Suprapubic skin (tissue), 4 donors: ENCODE results near the gene SECISBP2L. TPM values are rescaled to one million over a fixed set of nuclear protein-coding genes. Genes with fewer than 3 reads are reported as not detected.

Source experiments
- DNase-seq, 2 donors: peaks; one replicate each; pipeline ENCODE4 v3.0.0-alpha.2; 2019; ENCODE audit warnings: low spot score in 2 of 2
- H3K27ac ChIP-seq: fragments of 200-600 bp; sonication (generic); one replicate; pipeline ENCODE4 v1.5.1; 2019
- H3K27me3 ChIP-seq: fragments of 200-600 bp; sonication (generic); one replicate; pipeline ENCODE4 v1.5.1; 2019
- H3K36me3 ChIP-seq: fragments of 200-600 bp; sonication (generic); one replicate; pipeline ENCODE4 v1.5.1; 2019
- H3K4me1 ChIP-seq: fragments of 200-600 bp; sonication (generic); one replicate; pipeline ENCODE4 v1.5.1; 2019
- H3K4me3 ChIP-seq: fragments of 200-600 bp; sonication (generic); one replicate; pipeline ENCODE4 v1.5.1; 2019; ENCODE audit warnings: mild to moderate bottlenecking
- H3K9me3 ChIP-seq: fragments of 200-600 bp; sonication (generic); one replicate; pipeline ENCODE4 v1.5.1; 2019
- EP300 ChIP-seq: sonication (generic); formaldehyde crosslinking; IDR thresholded peaks from one replicate; pipeline ENCODE4 v1.6.1; 2017; ENCODE audit warnings: antibody characterized with exemption
- POLR2A ChIP-seq, 2 donors: fragments of 450-650 bp; IDR thresholded peaks; one replicate each; pipeline ENCODE4 v1.6.1; 2017; ENCODE audit warnings: antibody characterized with exemption in 2 of 2, mild to moderate bottlenecking in 2 of 2, moderate library complexity in 2 of 2
- POLR2AphosphoS5 ChIP-seq, 3 donors: sonication (generic); formaldehyde crosslinking; IDR thresholded peaks; one replicate each; pipeline ENCODE4 v1.6.1; 2017; ENCODE audit warnings: antibody characterized with exemption in 3 of 3
- WGBS: methylation state at CpG from one replicate; pipeline ENCODE4 v1.1.5; 2018; 5-methylcytosine and 5-hydroxymethylcytosine counted together
- total RNA-seq, 4 donors: library from RNA; depleted of rRNA; stranded (reverse); fragments of >200 nt; gene quantifications; one replicate each; pipeline ENCODE4 v1.1.0, GENCODE V29; 2016
- TF ChIP-seq, protein P1 (sequence below), 2 donors: fragments of 200-600 bp in 1 of 2; fragments of 450-650 bp in 1 of 2; sonication (generic) in 1 of 2; IDR thresholded peaks; one replicate each; pipeline ENCODE4 v1.5.1; 2016 to 2019; ENCODE audit warnings: antibody characterized with exemption in 2 of 2, mild to moderate bottlenecking in 1 of 2, moderate library complexity in 1 of 2

Gene SECISBP2L
- total RNA-seq, 4 donors from 2014 or later: 21.8 to 58.6 (median 38.7) TPM

DNA sequence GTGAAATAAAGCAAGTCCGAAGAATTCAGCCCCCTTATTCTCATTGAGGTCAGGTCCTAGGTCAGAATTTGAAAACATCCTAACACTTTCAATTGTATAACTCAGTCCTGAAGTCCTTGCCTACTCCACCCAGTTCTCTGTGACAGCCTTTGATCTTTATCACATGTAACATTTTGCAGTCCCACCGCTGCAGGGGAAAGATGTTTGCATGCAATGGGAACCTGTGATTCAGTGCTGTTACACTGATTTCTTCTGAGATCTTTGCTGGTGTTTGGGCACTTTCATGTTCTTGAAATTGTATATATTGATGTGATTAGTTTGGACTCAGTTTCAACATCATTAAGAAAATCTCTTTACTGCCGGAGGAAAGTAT is 18.0 kb upstream of the SECISBP2L start:
- H3K9me3 ChIP-seq: no peaks in the 10 kb centered on the region
- WGBS: 47% methylated on average over 3 of the region's 3 CpGs
- H3K27ac ChIP-seq: no peak overlapping the region

DNA sequence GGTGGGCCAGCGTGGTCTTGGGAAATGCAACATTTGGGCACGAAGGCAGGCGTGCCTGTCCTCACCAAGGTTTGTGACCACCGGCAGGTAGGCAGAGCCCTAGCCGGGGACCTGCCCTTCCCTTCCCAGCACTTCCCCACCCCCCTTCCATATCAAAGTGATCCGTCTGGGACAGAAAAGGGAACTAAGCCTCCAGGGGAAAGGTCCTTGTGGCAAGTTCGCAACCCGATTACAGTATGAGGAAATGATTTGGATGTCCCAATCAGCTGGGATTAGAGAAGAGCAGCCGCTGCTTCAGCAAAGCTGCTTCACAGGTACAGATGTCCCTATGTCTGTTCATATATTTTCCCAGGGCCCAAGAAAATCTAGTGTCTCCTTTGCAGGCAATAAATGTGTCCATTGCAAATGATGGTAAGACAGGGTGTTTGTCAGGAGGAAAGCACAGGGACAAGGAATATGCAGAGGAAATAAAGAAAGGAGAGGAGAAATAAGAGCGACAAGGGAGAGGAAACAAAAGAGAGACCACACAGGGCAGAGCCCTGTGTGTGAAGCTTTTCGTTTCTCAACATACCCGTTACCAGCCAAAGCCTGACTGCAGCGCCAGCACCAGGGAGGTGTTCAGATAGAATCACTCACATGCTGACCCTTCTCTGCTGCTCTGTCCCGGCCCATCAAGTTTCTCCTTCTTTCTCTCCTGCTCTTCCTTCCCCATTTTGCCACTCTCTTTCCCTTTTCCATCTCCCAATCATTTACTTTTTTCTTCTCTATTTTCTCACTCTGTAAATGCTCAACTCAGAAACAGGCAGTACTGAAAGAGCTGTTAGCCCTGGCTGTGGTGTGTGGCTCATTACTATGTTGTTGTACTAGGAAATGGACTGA is 17.4 kb upstream of the SECISBP2L start:
- H3K36me3 ChIP-seq: no peaks in the 10 kb centered on the region
- H3K9me3 ChIP-seq: no peaks in the 10 kb centered on the region
- H3K27ac ChIP-seq: no peak overlapping the region
- peaks cover 4% of the 10 kb centered on the region for H3K27me3 ChIP-seq
- no peak overlapping the region for H3K4me3 ChIP-seq
- H3K4me1 ChIP-seq: no peaks in the 10 kb centered on the region
- 77% methylated on average over 14 of the region's 14 CpGs for WGBS
- TF ChIP-seq POLR2A (IDR thresholded peaks at IDR 0.05) (no peak), POLR2AphosphoS5 (IDR thresholded peaks at IDR 0.05) (no peak)
- TF ChIP-seq, protein P1, sequence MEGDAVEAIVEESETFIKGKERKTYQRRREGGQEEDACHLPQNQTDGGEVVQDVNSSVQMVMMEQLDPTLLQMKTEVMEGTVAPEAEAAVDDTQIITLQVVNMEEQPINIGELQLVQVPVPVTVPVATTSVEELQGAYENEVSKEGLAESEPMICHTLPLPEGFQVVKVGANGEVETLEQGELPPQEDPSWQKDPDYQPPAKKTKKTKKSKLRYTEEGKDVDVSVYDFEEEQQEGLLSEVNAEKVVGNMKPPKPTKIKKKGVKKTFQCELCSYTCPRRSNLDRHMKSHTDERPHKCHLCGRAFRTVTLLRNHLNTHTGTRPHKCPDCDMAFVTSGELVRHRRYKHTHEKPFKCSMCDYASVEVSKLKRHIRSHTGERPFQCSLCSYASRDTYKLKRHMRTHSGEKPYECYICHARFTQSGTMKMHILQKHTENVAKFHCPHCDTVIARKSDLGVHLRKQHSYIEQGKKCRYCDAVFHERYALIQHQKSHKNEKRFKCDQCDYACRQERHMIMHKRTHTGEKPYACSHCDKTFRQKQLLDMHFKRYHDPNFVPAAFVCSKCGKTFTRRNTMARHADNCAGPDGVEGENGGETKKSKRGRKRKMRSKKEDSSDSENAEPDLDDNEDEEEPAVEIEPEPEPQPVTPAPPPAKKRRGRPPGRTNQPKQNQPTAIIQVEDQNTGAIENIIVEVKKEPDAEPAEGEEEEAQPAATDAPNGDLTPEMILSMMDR (IDR thresholded peaks at IDR 0.05): no peak
- DNase-seq: no peak

More for the DNA sequence above, 18.0 kb upstream of the SECISBP2L start:
- DNase-seq: no peak
- no peaks in the 10 kb centered on the region for H3K4me1 ChIP-seq
- H3K27me3 ChIP-seq: peaks cover 5% of the 10 kb centered on the region
- no peaks in the 10 kb centered on the region for H3K36me3 ChIP-seq
- TF ChIP-seq POLR2A (IDR thresholded peaks at IDR 0.05) (no peak), EP300 (no peak), POLR2AphosphoS5 (IDR thresholded peaks at IDR 0.05) (no peak)
- TF ChIP-seq, protein P1 (IDR thresholded peaks at IDR 0.05): no peak
- no peak overlapping the region for H3K4me3 ChIP-seq

DNA sequence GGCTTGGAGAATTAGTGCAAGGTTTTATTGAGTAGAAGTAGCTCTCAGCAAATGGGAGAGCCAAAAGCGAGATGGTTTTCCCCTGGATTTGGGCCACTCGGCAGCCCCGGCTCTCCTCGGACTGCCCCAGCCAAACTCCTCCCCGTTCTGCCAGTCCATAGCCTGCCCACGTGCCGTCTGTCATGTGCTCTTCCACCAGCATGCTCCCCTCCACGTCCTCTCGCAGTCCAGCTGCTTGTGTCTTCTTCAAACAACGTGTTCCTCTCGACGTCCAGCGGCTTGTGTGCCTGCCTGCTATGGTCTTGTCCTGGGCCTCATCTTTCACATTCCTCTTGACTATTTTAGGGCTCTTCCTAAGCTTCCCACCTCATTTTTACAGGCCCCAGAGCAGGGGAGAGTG is 16.7 kb upstream of the SECISBP2L start:
- DNase-seq: no peak
- 89% methylated on average over 13 of the region's 13 CpGs for WGBS
- Histone ChIP-seq H3K36me3 (no peaks in the 10 kb centered on the region), H3K9me3 (no peaks in the 10 kb centered on the region), H3K4me1 (no peaks in the 10 kb centered on the region), H3K27ac (no peak overlapping the region), H3K27me3 (no peaks in the 10 kb centered on the region), H3K4me3 (no peak overlapping the region)
- no peak for TF ChIP-seq POLR2AphosphoS5 (IDR thresholded peaks at IDR 0.05)
- TF ChIP-seq EP300: no peak
- TF ChIP-seq, protein P1 (IDR thresholded peaks at IDR 0.05): no peak
- TF ChIP-seq POLR2A (IDR thresholded peaks at IDR 0.05): no peak

DNA sequence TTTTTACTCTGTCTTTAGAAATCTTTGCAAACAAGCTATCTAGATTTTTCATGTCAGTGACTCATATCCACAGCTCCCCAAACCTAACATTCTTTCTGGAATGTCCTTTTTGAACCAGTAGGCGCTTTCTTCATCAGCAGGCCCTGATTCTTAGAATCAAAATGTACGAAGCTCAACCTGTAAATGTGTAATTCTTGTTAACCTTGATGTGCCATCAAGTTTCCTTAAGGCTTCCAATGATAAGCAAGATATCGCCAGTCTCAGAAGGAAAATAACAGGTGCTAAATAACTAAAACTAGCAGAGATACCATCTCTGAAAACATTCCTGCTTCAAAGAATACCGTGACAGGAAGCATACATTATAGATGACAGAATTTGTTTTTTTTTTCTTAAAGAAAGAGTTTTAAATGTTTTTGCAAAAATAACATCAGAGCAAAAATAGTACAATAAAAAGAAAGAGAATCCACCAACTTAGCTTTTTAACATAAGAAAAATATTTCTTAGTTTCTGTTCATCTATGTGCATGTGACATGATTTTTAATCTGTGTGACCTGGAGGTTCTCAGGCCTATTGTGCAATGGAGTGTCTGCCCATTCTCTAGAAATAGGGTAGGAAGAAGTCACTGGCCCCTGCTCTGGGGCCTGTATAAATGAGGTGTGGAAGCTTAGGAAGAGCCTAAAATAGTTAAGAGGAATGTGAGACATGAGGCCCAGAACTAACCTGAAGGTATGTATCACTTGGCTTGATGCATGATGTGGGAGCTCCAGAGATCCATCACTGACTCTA is 14.7 kb upstream of the SECISBP2L start:
- Histone ChIP-seq H3K36me3 (no peaks in the 10 kb centered on the region), H3K4me3 (no peak overlapping the region), H3K27me3 (no peaks in the 10 kb centered on the region), H3K27ac (no peak overlapping the region), H3K9me3 (no peaks in the 10 kb centered on the region), H3K4me1 (no peaks in the 10 kb centered on the region)
- TF ChIP-seq POLR2AphosphoS5 (IDR thresholded peaks at IDR 0.05) (no peak), EP300 (no peak)
- no peak for DNase-seq
- 66% methylated on average over 4 of the region's 4 CpGs for WGBS

DNA sequence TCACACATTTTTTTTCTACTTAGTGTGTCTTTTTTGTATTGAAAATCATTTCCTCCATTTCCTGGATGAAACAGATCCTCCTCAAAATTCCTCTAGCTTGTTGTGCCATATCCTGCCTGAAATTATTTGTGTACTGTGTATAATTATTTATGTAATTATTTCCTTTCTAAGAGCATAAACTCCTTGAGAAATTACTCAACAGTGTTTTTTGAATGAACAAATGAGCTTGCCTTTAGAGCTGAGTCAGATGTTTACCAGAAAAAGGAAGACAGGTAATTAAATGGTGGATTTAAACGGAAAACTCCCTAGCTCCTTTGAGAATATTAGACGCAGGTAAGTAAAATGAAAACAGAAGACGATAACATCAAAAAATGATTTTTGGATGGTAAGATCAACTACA is 13.2 kb upstream of the SECISBP2L start:
- H3K36me3 ChIP-seq: no peaks in the 10 kb centered on the region
- 87% methylated on average over 3 of the region's 3 CpGs for WGBS
- H3K4me3 ChIP-seq: no peak overlapping the region
- no peak for DNase-seq
- no peak overlapping the region for H3K27ac ChIP-seq
- H3K27me3 ChIP-seq: no peaks in the 10 kb centered on the region
- no peaks in the 10 kb centered on the region for H3K9me3 ChIP-seq
- no peaks in the 10 kb centered on the region for H3K4me1 ChIP-seq
- TF ChIP-seq, protein P1 (IDR thresholded peaks at IDR 0.05): no peak
- TF ChIP-seq POLR2AphosphoS5 (IDR thresholded peaks at IDR 0.05) (no peak), POLR2A (IDR thresholded peaks at IDR 0.05) (no peak), EP300 (no peak)
